ENCODE measurements around the gene HOXC5.

HOXC5 gene

GRCh38 chr12:53992377-53992889 lies 40.4 kb upstream of the HOXC5 start:
- no peak for TF ChIP-seq CTCF (IDR thresholded peaks at IDR 0.05; ENCODE audit: low read length, missing control alignments)
- DNase-seq (ENCODE audit: low read depth) = no peak
- H3K4me3 ChIP-seq (replicated peaks; ENCODE audit: low read depth, low read length) = no peak overlapping the region

GRCh38 chr12:53993162-53994008 lies 39.5 kb upstream of the HOXC5 start:
- no peak for TF ChIP-seq CTCF (IDR thresholded peaks at IDR 0.05; ENCODE audit: low read length, missing control alignments)
- DNase-seq (ENCODE audit: low read depth) = no peak
- H3K4me3 ChIP-seq (replicated peaks; ENCODE audit: low read depth, low read length) = no peak overlapping the region

DNA sequence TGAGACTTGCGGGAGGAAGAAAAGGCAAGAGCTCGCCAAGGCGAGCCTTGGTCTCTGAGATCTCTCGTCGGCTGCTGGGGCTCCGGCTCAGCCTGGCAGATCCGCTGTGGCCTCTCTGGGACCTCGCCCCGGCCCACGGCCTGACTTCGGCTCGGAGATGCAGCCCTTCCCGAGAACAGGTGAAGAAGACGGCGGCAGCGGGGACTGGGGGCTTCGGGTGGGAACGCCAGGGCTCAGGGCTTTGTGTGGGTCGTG lies 38.9 kb upstream of the HOXC5 start:
- H3K4me3 ChIP-seq (replicated peaks; ENCODE audit: low read depth, low read length) = no peak overlapping the region
- TF ChIP-seq CTCF (IDR thresholded peaks at IDR 0.05; ENCODE audit: low read length, missing control alignments) = no peak
- no peak for DNase-seq (ENCODE audit: low read depth)

DNA sequence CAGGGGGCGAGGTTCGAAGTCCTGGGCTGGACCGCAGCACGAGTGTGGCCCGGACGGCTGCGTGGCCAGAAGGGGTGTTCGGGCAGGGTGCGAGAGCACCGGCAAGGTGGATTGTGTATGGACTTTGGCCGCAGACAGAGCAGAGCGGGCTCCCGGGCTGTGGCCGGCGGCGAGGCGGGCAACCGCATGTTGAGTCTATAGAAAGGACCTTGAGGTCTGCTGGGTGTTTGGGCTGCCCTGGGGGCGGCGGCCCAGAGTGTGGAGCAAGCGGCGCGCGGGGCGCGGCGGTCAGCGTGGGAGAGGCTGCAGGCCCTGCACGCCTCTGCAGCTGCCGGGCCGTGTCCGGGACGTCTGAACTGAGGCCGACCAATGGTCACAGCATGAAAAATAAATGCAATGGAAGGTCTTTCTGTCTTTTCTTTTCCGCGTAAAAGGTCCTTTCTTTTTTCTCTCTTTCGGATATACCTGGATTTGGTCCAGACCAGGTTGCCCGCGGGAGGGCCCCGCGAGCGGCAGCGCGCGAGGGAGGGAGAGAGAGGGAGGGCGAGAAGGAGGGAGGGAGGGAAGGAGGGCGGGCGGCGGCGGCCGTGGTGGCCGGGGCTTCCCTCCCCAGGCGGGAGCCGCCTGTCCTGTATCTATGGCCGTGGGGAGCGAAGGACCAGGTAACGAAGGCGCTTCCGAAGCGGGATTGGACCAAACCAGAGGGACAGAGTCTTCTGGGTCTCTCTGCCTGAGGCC lies 38.4 kb upstream of the HOXC5 start:
- no peak overlapping the region for H3K4me3 ChIP-seq (replicated peaks; ENCODE audit: low read depth, low read length)
- no peak for TF ChIP-seq CTCF (IDR thresholded peaks at IDR 0.05; ENCODE audit: low read length, missing control alignments)
- no peak for DNase-seq (ENCODE audit: low read depth)

DNA sequence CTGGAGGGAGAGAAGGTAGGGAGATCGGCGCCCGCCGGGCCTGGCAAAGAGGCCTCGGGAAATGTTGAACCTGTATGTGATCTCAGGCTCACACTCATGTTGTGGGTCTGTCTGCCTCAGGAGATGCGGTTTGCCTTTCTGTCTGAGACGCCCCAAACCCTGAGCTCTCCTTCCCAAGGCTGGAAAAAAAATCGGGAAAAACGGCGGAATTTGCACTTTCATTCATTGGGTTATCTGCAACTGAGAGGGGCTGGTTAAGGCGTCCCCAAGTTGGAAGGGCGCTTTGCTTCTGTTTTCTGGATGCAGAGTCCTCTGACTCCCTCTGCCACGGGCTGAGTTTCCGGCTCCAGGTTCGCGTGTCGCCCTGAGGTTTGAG lies 37.9 kb upstream of the HOXC5 start:
- H3K4me3 ChIP-seq (replicated peaks; ENCODE audit: low read depth, low read length) = no peak overlapping the region
- DNase-seq (ENCODE audit: low read depth) = no peak
- TF ChIP-seq CTCF (IDR thresholded peaks at IDR 0.05; ENCODE audit: low read length, missing control alignments) = no peak

- no peak for DNase-seq (ENCODE audit: low read depth)
- H3K4me3 ChIP-seq (replicated peaks; ENCODE audit: low read depth, low read length) = peak overlapping the region; percentile 34
- TF ChIP-seq CTCF (IDR thresholded peaks at IDR 0.05; ENCODE audit: low read length, missing control alignments) = no peak
Measured at GRCh38 chr12:53995378-53996239, 37.2 kb upstream of the HOXC5 start.

Data from fibroblast of pulmonary artery (primary cell).